ENCODE results near the gene ACOT9.

ACOT9 gene

DNA sequence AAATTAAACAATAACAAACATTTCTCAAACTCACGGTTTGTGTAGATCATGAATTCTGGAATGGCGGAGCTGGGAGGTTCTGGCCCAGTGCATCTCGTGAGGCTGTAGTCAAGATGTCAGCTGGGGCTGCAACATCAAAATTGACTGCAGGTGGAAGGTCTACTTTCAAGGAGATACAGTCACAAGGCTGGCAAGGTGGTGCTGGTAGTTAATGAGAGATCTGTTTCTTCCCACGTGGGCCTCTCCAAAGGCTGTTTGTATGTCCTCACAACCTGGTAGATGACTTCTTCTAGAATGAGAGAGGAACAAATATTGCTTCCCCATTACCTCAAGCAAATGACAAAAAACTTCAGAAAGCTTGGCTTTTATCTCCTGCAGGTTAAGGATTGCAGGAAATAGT, 83.7 kb downstream of the ACOT9 start:
- TF ChIP-seq, protein P1, sequence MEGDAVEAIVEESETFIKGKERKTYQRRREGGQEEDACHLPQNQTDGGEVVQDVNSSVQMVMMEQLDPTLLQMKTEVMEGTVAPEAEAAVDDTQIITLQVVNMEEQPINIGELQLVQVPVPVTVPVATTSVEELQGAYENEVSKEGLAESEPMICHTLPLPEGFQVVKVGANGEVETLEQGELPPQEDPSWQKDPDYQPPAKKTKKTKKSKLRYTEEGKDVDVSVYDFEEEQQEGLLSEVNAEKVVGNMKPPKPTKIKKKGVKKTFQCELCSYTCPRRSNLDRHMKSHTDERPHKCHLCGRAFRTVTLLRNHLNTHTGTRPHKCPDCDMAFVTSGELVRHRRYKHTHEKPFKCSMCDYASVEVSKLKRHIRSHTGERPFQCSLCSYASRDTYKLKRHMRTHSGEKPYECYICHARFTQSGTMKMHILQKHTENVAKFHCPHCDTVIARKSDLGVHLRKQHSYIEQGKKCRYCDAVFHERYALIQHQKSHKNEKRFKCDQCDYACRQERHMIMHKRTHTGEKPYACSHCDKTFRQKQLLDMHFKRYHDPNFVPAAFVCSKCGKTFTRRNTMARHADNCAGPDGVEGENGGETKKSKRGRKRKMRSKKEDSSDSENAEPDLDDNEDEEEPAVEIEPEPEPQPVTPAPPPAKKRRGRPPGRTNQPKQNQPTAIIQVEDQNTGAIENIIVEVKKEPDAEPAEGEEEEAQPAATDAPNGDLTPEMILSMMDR (IDR thresholded peaks at IDR 0.05), result no peak

GRCh38 chrX:23656684-23657083, 86.4 kb downstream of the ACOT9 start:
- TF ChIP-seq, protein P1 (IDR thresholded peaks at IDR 0.05), result no peak

DNA sequence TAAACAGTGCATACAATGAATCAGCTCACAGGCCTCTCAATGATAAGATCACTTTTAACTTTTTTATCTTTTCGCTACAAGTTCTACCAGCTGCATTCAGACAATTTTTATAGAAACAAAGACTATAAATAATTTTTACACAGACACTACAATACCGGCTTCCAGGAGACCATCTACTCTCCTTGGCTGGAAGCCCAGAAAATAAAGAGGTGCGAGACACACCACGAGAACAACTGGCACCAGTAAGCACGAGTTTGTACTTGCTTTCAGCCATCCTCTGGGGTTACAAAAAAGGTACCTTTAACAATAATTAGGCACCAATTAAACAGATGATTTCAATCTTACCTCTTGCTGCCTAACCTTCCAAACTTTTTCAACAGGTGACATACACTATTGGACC, 87.0 kb downstream of the ACOT9 start:
- TF ChIP-seq, protein P1 (IDR thresholded peaks at IDR 0.05), result no peak
